GM19043 (cell line): ENCODE results near the gene PIAS1.

Experiments
- ATAC-seq: cut with Tn5 transposase; IDR thresholded peaks from one replicate; pipeline ENCODE4 v1.9.1; 2021; ENCODE audit warnings: low read depth; ENCODE audit not compliant: unreplicated experiment

Gene PIAS1

GRCh38 chr15:68173119-68173518 lies 119.0 kb downstream of the PIAS1 start:
- no peak for ATAC-seq

- no peak for ATAC-seq
Measured at GRCh38 chr15:68175526-68175925, 121.4 kb downstream of the PIAS1 start.

DNA sequence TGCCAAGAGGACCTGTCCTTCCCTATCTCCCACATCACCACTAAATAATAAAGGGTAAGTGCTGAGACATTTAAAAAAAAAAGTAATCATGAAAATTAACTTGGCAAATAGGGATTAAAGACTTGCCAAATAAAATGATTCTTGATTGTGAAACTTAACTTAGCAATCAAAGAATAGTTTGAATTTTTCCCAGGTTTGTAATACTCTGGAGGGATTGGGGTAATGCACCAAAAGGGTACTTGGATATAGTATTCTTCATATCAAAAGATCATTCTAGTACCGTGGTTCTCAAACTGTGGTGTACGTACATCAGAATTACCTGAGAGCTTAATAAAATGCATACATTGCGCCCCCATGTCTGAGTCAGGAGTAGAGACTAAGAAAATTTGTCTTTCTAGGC lies 122.5 kb downstream of the PIAS1 start:
- no peak for ATAC-seq

DNA sequence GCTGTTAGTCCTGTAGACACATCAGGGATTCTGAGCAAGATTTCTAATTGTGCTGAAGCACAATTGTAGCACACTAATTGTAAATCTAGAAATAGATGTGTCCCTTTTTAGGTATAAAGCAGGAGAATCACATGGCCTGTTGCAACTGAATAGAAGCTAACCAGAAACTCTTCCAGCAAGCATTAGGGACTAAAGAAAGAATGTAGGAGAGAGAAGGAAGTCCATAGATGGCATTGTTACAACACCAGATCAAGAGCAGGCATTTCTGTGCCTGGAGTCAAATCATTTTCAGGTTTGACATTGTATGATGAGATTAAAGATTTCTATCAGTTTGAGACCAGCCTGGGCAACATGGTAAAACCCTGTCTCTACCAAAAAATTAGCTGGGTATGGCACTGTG lies 123.6 kb downstream of the PIAS1 start:
- ATAC-seq = no peak

DNA sequence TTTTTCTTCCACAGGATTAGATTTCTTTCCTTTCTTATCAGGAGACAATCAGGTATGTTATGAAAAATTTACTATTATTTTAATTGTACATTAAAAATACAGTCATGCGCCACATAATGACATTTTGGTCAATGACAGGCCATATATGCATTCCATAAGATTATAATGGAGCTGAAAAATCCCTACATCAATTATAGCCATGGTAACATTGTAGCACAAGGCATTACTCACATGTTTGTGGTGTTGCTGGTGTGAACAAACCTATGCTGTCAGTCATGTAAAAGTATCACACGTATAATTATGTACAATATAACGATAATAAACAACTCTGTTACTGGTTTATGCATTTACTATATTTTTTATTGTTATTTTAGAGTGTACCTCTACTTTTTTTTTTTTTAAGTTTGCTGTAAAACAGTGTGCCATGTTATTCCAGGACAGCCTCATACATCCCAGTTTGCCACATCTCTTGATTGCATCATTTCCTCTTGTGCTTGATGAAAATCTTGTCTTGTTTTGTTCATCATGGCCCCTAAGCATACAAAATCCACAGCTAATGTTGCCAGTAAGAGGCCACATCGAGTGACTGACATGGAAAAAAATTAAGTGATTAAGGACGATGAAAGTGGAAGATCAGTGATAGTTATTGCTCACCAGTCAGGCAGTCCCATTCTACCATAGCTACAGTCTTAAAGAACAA lies 129.7 kb downstream of the PIAS1 start:
- ATAC-seq = no peak

GRCh38 chr15:68184616-68185480 lies 130.7 kb downstream of the PIAS1 start:
- no peak for ATAC-seq

- ATAC-seq = no peak
Measured at GRCh38 chr15:68186671-68187397, 132.7 kb downstream of the PIAS1 start.

GRCh38 chr15:68187559-68187958 lies 133.4 kb downstream of the PIAS1 start:
- ATAC-seq = no peak

DNA sequence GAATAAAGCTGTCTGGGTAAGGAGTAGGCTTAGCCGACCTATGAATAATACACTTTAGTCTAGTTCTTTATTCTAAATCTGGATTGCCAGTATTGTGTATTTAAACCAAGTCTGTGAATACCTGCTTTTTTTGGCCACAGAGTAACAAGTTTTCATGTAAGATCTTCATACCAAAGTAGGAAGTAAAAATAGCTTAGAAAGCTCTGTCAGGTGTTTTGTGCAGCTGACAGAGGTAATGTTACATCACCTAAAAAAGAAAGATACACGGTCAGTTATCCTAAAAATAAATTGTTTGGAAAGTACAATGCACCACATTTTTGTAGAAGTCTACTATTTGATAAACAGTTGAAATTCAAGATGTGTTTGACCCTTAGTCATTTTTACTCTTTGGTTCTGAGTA lies 134.5 kb downstream of the PIAS1 start:
- no peak for ATAC-seq

GRCh38 chr15:68190048-68190447 lies 135.9 kb downstream of the PIAS1 start:
- no peak for ATAC-seq

- ATAC-seq = no peak
Measured at GRCh38 chr15:68191555-68191954, 137.4 kb downstream of the PIAS1 start.

DNA sequence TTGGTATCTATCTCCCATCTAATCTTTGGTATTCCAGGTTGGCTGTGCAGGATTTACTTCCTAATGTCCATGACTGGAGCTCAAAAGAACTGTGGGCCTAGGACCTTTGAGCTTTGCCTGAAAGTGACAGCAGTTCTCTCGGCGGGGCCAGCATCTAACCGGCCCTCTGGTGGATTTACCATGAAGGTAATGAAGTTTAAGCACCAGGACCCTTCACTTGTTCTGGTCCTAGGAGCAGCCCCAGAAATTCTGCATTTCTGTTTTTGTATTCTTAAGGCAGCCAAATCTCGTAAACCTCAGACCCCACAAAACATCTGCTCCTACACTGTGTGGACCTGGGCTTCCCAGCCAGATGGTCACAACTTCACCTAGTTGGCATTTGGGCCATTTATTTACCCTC lies 138.0 kb downstream of the PIAS1 start:
- ATAC-seq = no peak

GRCh38 chr15:68192804-68193486 lies 138.8 kb downstream of the PIAS1 start:
- no peak for ATAC-seq

DNA sequence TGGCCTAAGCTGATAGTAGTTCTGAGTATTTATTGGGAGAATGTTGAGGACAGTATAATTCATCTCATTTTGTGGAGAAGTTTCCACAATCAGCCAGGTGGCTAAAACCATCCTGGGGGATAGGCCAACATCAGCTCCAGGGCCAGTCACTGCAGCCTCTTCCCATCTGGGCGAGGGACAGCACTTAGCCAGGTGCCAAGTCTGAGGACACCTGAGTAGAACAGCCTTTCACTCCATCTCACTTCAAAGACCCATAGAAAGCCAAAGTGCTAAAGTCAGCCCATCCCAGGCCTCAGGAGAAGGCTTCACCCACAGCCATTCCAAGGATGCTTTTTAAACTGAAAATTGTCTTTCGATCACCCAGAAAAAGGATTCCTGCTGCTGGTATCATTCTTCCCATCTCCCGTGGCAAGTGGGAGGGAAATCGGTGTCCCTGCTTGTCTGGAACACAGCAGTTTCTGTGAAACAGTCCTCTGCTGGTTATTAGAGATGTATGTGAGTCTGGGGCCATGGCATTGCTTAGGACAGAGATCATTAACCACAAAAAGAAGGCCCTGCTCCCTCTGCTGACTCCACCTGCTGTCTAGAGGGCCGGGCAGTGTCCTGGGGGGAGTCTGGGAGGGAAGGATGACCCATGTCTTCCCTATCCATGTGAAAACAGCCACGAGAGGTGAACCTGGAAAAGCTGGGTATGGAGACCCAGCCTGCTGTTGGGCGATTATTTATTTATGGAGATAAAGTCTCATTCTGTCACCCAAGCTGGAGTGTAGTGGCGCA lies 141.4 kb downstream of the PIAS1 start:
- ATAC-seq = no peak

DNA sequence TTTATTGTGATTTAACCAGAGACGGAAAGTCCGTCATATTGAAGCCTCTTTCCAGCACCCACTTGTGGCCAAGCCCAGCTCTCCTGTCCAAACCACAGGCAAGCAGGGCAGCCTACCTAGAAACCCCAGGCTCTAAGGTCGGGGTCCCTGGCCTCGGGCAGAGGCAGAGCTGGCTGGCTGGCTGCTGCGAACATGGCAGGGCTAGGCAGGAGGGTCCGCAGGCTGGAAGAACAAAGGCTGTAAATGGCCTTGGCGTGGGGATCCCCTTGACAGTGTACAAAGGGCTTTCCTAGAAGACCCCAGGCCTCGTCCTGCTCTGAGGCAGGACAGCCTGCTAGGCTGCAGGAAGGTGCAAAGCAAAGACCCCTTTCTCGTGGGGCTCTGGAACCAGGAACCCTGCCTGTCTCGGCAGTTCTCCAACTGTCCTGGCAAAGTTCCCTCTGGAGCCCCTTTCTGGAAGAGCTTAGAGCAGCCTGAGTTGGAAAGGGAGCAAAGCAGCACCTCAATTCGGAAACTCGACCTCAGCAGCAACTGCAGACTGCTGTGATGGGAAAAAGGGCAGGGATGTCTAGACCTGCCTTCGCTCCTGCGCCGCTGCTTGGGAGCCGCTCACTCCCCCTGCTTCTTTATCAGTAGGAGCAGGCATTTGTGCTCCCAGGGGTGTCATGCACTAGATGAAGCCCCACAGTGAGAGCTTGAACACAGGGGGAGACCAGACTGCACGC lies 142.5 kb downstream of the PIAS1 start:
- ATAC-seq = no peak

DNA sequence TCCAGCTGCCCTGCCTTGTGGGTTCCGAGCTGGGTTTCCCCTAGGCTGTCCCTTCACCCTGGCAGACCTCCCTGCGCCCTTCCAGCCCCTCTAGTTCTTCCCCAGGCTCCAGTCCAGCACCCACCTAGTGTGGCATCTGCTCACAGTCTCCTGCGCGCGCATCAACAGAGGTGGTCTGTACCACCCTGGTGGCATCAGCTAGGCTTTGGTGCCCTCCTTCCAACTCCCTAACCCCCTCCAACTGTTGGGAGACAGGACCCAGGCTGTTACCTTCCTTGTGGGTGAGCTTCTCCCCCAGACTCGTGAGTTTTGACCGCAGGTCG lies 143.0 kb downstream of the PIAS1 start:
- ATAC-seq = no peak

DNA sequence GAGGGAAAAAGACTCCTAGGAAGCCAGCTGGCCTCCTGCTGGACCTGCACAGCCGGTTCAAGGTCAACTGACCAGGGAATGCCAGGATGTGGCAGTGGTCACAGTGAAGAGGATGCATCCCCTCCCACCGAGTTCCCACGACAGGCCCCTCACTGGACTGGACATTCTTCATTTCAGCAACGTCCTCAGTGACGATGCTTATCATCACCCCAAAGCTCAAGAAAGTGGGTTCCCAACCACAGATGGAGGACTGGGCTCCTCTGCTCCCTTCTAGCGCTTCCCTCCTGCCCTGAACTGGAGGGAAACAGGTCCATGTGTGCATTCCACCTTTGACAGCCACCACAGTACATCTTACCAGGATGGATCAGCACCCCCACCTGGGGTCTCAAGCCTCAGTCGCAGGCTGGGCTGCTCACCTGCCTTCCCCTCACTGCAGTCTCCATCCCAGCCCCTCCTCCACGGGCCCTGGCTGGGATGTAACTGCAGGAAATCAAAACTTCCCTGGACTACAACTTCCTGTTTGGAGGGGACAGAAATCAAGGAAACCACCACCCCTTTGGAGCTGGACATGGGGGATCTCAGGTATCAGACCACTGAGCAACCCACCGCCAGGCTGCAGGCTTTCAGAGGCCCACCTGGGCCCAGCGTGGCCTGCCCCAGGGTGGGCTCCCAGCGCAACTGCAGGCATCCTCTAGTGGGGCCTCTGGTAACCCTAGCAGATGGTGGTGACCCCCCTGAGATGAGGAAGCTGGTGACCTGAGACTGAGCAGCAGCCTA lies 143.7 kb downstream of the PIAS1 start:
- no peak for ATAC-seq

- ATAC-seq = no peak
Measured at GRCh38 chr15:68199340-68199739, 145.2 kb downstream of the PIAS1 start.
